NCI-H2107 treated with DMSO at 0.1 percent for 48 hours (cell line): ENCODE measurements around the gene GEMIN5.
A peak's percentile ranks its signal among the peaks of the same experiment; 100 is the strongest.
"Not testable (repeated sequence)": the region's sequence is repeated elsewhere in the genome, so short reads cannot be mapped to it uniquely, and the experiment has no call there.

Source experiments
- DNase-seq: peaks from one replicate; lab custom pipeline; 2025; ENCODE audit not compliant: unreplicated experiment; lab: John Stamatoyannopoulos, UW

Gene GEMIN5

GRCh38 chr5:154940772-154941620 lies 3.0 kb upstream of the GEMIN5 start, which contains the start of gene MRPL22:
Gene MRPL22 (plus strand): TSS chr5:154941073. CDS start chr5:154941111, 38 bp downstream.
- peak; percentile 81 for DNase-seq

GRCh38 chr5:154940375-154940771 lies 2.4 kb upstream of the GEMIN5 start:
- no peak for DNase-seq

GRCh38 chr5:154939387-154939786 lies 1.4 kb upstream of the GEMIN5 start:
- not testable (repeated sequence) for DNase-seq

- DNase-seq: no peak
Observed at GRCh38 chr5:154937186-154937717, 759 bp downstream of the GEMIN5 start.

- no peak for DNase-seq
Observed at GRCh38 chr5:154934881-154935280, 3.1 kb downstream of the GEMIN5 start.

GRCh38 chr5:154933537-154933936 lies 4.5 kb downstream of the GEMIN5 start:
- DNase-seq: no peak

GRCh38 chr5:154923441-154924430 lies 14.3 kb downstream of the GEMIN5 start:
- no peak for DNase-seq

- no peak for DNase-seq
Observed at GRCh38 chr5:154917757-154918156, 20.3 kb downstream of the GEMIN5 start.

GRCh38 chr5:154916874-154917273 lies 21.1 kb downstream of the GEMIN5 start:
- no peak for DNase-seq

GRCh38 chr5:154905601-154906000 lies 32.4 kb downstream of the GEMIN5 start:
- DNase-seq: not testable (repeated sequence)

GRCh38 chr5:154901913-154902312 lies 36.1 kb downstream of the GEMIN5 start:
- no peak for DNase-seq

GRCh38 chr5:154901276-154901675 lies 36.7 kb downstream of the GEMIN5 start:
- DNase-seq: no peak

- DNase-seq: no peak
Observed at GRCh38 chr5:154900066-154900465, 37.9 kb downstream of the GEMIN5 start.

- no peak for DNase-seq
Observed at GRCh38 chr5:154899151-154899816, 38.7 kb downstream of the GEMIN5 start.

GRCh38 chr5:154898210-154898609 lies 39.8 kb downstream of the GEMIN5 start:
- no peak for DNase-seq

- DNase-seq: no peak
Observed at GRCh38 chr5:154896562-154897165, 41.3 kb downstream of the GEMIN5 start.

- DNase-seq: no peak
Observed at GRCh38 chr5:154895606-154896561, 42.1 kb downstream of the GEMIN5 start.

GRCh38 chr5:154893381-154893780 lies 44.6 kb downstream of the GEMIN5 start:
- DNase-seq: no peak

- no peak for DNase-seq
Observed at GRCh38 chr5:154892369-154892771, 45.6 kb downstream of the GEMIN5 start.
